ENCODE measurements around the gene LGSN.

LGSN gene

GRCh38 chr6:63305277-63305676 lies 14.5 kb downstream of the LGSN start:
- no peaks in the 10 kb centered on the region for H3K36me3 ChIP-seq (ENCODE audit: insufficient read depth, low read length)
- no peak for ATAC-seq (ENCODE audit: insufficient read depth, low read depth)
- TF ChIP-seq CTCF (IDR thresholded peaks at IDR 0.05; ENCODE audit: borderline replicate concordance, extremely low read depth, low read length, poor library complexity, severe bottlenecking) (no peak), EZH2 (IDR thresholded peaks at IDR 0.05; ENCODE audit: borderline replicate concordance, low read depth, low read length, severe bottlenecking) (no peak)
- no peaks in the 10 kb centered on the region for H3K9me3 ChIP-seq (ENCODE audit: insufficient read depth, low read length, severe bottlenecking)
- H3K27me3 ChIP-seq (ENCODE audit: insufficient read depth, low read length, poor library complexity) = no peaks in the 10 kb centered on the region
- no peak overlapping the region for H3K4me2 ChIP-seq (ENCODE audit: insufficient read depth, low read length)
- no peaks in the 10 kb centered on the region for H3K4me1 ChIP-seq (ENCODE audit: insufficient read depth, low read length)
- H3K4me3 ChIP-seq (ENCODE audit: low read depth in 1 of 2, low read length in 2 of 2) = no peak overlapping the region
- H2AFZ ChIP-seq (ENCODE audit: low read depth, low read length) = no peak overlapping the region
- no peak overlapping the region for H3K9ac ChIP-seq (ENCODE audit: low read depth, low read length)
- DNase-seq = no peak
- no peak overlapping the region for H3K27ac ChIP-seq (ENCODE audit: low read length)
- H3K79me2 ChIP-seq (ENCODE audit: insufficient read depth, low read length) = no peaks in the 10 kb centered on the region
- H4K20me1 ChIP-seq (ENCODE audit: insufficient read depth, low read length) = no peaks in the 10 kb centered on the region

- no peak overlapping the region for H3K27ac ChIP-seq (ENCODE audit: low read length)
- no peaks in the 10 kb centered on the region for H3K9me3 ChIP-seq (ENCODE audit: insufficient read depth, low read length, severe bottlenecking)
- no peaks in the 10 kb centered on the region for H3K79me2 ChIP-seq (ENCODE audit: insufficient read depth, low read length)
- H3K4me2 ChIP-seq (ENCODE audit: insufficient read depth, low read length) = no peak overlapping the region
- TF ChIP-seq CTCF (IDR thresholded peaks at IDR 0.05; ENCODE audit: borderline replicate concordance, extremely low read depth, low read length, poor library complexity, severe bottlenecking) (no peak), EZH2 (IDR thresholded peaks at IDR 0.05; ENCODE audit: borderline replicate concordance, low read depth, low read length, severe bottlenecking) (no peak)
- ATAC-seq (ENCODE audit: insufficient read depth, low read depth) (no peak), DNase-seq (no peak)
- H4K20me1 ChIP-seq (ENCODE audit: insufficient read depth, low read length) = no peaks in the 10 kb centered on the region
- no peaks in the 10 kb centered on the region for H3K27me3 ChIP-seq (ENCODE audit: insufficient read depth, low read length, poor library complexity)
- H3K9ac ChIP-seq (ENCODE audit: low read depth, low read length) = no peak overlapping the region
- no peaks in the 10 kb centered on the region for H3K4me1 ChIP-seq (ENCODE audit: insufficient read depth, low read length)
- no peak overlapping the region for H3K4me3 ChIP-seq (ENCODE audit: low read depth in 1 of 2, low read length in 2 of 2)
- no peak overlapping the region for H2AFZ ChIP-seq (ENCODE audit: low read depth, low read length)
- no peaks in the 10 kb centered on the region for H3K36me3 ChIP-seq (ENCODE audit: insufficient read depth, low read length)
Measured at GRCh38 chr6:63303476-63303875, 16.3 kb downstream of the LGSN start.

GRCh38 chr6:63299667-63300066 lies 20.1 kb downstream of the LGSN start:
- Histone ChIP-seq H3K36me3 (ENCODE audit: insufficient read depth, low read length) (no peaks in the 10 kb centered on the region), H2AFZ (ENCODE audit: low read depth, low read length) (no peak overlapping the region), H3K79me2 (ENCODE audit: insufficient read depth, low read length) (no peaks in the 10 kb centered on the region), H3K9ac (ENCODE audit: low read depth, low read length) (no peak overlapping the region), H3K9me3 (ENCODE audit: insufficient read depth, low read length, severe bottlenecking) (no peaks in the 10 kb centered on the region), H4K20me1 (ENCODE audit: insufficient read depth, low read length) (no peaks in the 10 kb centered on the region), H3K27ac (ENCODE audit: low read length) (no peak overlapping the region), H3K4me3 (ENCODE audit: low read depth in 1 of 2, low read length in 2 of 2) (no peak overlapping the region), H3K4me1 (ENCODE audit: insufficient read depth, low read length) (no peaks in the 10 kb centered on the region), H3K27me3 (ENCODE audit: insufficient read depth, low read length, poor library complexity) (no peaks in the 10 kb centered on the region), H3K4me2 (ENCODE audit: insufficient read depth, low read length) (no peak overlapping the region)
- DNase-seq (no peak), ATAC-seq (ENCODE audit: insufficient read depth, low read depth) (no peak)
- TF ChIP-seq EZH2 (IDR thresholded peaks at IDR 0.05; ENCODE audit: borderline replicate concordance, low read depth, low read length, severe bottlenecking) (no peak), CTCF (IDR thresholded peaks at IDR 0.05; ENCODE audit: borderline replicate concordance, extremely low read depth, low read length, poor library complexity, severe bottlenecking) (no peak)
